NCI-H2107 (cell line): Measurements from ENCODE around the gene COA4.
A peak's percentile ranks its signal among the peaks of the same experiment; 100 is the strongest.
"Not testable (repeated sequence)": the region's sequence is repeated elsewhere in the genome, so short reads cannot be mapped to it uniquely, and the experiment has no call there.

ENCODE experiments used
- DNase-seq: peaks from one replicate; lab custom pipeline; 2025; lab: John Stamatoyannopoulos, UW

COA4 gene

DNA sequence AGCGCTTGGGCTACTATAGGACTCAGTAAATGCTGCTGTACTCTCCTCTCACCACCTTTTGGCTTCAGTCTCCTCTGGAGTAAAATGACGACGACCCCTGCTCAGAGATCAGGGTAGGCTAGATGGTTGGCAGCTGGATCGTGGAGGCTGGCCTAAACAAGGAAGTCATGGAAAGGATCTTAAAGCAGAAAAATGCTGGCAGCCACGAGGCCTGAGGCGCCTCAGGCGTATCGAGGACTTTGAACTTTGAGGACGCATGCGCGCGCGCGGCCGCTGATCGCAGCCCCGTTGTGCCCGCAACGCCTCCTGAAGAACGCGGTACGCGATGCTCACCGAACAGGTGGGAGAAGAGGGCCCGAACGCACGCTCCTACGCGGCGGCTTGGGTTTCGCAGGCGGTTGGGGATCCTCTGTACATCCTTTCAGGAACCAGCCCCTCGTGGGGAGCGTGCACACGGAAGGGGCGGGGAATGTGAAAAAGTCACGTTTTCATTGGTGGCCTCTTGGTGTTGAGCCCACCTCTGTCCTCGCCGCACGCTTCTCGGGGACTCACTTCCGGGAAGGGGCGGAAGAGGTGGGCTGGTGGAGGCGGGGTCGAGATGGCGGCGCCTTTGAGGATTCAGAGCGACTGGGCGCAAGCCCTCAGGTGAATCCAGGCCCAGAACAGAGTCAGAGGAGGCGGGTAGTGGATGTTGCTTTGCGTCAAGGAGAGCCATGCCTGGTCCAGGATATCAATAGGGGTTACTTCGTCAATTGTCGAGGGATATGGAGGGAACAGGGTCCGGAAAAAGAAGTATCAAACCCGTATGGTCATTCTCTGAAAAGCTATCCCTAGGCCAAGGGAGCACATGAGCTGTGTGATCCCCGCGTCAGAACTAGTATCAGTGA is at the start of gene COA4, which contains the start of gene PAAF1:
TSS of gene COA4 (minus strand) at position 423 of the 887 bp plus-strand sequence. CDS start 3,468 bp downstream, outside the sequence.
TSS of gene PAAF1 (plus strand) at position 576 of the 887 bp plus-strand sequence. CDS start at position 599, 23 bp downstream.
- DNase-seq, result peak; percentile 89

DNA sequence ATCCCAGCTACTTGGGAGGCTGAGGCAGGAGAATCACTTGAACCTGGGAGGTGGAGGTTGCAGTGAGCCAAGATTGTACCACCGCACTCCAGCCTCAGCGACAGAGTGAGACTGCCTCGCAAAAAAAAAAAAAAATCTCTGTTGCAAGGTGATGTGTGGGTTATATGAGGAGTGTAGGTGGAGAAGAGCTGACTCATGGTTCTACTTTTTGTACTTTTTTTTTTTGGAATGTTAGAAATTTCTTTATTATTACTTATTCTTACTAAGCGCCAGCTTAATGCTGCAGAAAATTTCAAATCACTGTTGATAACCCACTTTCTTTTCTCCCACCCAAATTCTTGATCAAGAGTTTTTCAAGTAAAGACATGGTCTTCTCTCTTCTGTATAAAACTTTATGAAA is 44.5 kb upstream of the COA4 start:
- DNase-seq, result no peak

DNA sequence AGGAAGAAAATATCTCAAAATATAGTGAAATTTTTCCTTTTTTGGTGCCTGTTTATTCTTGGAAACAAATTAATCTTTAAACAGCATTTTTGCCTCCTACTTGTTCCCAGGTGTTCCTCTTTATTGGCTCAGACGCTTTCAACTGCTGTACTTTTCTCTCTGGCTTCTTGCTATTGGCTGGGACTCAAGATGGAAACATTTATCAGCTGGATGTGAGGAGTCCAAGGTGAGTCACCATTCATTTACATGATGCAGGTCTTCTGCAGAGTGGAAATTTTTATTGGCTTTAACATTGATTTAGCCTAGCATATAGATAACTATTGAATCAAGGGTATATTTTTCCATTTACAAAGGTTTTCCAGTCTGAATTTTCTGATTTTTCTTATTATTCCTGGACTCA is 39.8 kb upstream of the COA4 start:
- DNase-seq, result no peak

GRCh38 chr11:73914284-73914683 is 37.6 kb upstream of the COA4 start:
- no peak for DNase-seq

DNA sequence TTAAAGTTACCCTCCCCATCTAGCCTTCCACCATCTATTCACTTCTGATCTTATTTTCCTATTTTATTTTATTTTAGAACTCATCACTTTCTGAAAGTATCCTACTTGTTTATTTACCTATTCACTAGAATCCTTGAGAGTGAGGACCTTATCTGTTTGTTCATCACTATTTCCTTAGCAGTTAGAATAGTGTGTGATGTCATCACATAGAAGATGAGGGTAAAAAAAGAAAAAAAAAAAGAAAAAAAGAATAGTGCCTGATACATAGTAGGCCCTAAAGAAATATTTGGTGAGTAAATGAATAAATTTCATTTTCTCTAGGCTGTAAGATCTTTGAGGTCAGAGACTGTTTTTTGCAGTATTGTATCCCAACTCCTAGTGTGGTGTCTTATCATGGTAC is 36.8 kb upstream of the COA4 start:
- DNase-seq, result no peak

GRCh38 chr11:73912026-73912425 is 35.4 kb upstream of the COA4 start:
- DNase-seq, result no peak

DNA sequence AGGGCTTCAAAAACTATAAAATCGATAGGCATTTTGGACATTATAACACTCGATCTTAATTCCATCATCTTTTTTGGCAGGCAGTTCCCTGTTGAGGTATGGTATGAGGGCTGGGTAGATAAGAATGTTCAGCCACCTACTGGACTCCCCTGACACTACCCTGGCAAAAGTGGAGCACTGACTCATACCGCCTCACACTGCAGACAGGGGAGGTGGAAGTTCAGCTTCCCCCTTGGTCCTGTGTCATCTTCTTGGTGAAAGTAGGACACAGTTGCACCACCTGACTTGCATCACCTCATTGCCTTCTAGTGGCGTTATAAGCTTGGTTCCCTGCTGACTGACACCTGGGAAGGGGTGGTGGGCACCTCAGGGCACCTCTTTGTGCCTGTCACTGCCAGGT is 30.5 kb upstream of the COA4 start:
- DNase-seq, result no peak

- no peak for DNase-seq
Measured at GRCh38 chr11:73902303-73902702, 25.7 kb upstream of the COA4 start.

GRCh38 chr11:73894725-73895335 is 18.2 kb upstream of the COA4 start:
- DNase-seq, result no peak

- DNase-seq, result no peak
Measured at GRCh38 chr11:73893041-73893440, 16.4 kb upstream of the COA4 start.

GRCh38 chr11:73889536-73889935 is 12.9 kb upstream of the COA4 start:
- DNase-seq, result no peak

- DNase-seq, result no peak
Measured at GRCh38 chr11:73889019-73889418, 12.4 kb upstream of the COA4 start.

GRCh38 chr11:73888244-73888643 is 11.6 kb upstream of the COA4 start:
- DNase-seq, result no peak

GRCh38 chr11:73883856-73884255 is 7.2 kb upstream of the COA4 start:
- no peak for DNase-seq

GRCh38 chr11:73880449-73880848 is 3.8 kb upstream of the COA4 start:
- DNase-seq, result not testable (repeated sequence)

GRCh38 chr11:73878771-73879170 is 2.1 kb upstream of the COA4 start:
- DNase-seq, result no peak

DNA sequence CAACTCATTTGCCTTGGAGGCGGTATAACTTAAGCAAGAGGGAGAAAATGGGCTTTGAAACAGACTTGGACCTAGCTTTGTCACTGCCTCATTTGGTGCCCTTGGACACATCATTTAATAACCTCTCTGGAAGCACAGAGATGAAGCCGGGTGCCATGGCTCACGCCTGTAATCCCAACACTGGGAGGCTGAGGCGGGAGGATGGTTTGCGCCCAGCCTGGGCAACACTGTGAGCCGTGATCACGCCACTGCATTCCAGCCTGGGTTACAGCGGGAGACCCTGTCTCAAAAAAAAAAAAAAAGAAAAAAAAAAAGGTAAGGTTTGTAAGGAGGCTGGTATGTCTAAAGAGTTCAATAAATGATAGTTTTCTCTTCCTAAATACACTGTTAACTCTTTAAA is 806 bp downstream of the COA4 start:
- DNase-seq, result no peak

DNA sequence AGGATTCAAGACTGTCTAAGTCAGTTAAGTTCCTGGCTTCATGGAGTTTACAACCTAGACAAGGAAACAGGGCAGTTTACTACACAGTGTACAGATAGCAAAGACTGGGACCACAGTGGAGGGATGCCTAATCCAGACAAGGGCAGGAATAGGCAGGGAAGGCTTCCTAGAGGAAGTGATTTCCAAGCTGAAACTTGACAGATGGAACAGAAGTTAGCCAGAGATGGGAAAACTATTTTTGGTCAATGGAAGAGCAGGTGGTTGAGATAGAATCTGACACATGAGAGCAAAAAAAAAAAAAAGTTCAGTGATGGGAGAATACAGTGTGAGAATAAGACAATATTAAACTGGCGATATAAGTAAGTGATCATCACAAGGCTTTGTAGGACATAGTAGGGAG is 1.3 kb downstream of the COA4 start:
- no peak for DNase-seq

DNA sequence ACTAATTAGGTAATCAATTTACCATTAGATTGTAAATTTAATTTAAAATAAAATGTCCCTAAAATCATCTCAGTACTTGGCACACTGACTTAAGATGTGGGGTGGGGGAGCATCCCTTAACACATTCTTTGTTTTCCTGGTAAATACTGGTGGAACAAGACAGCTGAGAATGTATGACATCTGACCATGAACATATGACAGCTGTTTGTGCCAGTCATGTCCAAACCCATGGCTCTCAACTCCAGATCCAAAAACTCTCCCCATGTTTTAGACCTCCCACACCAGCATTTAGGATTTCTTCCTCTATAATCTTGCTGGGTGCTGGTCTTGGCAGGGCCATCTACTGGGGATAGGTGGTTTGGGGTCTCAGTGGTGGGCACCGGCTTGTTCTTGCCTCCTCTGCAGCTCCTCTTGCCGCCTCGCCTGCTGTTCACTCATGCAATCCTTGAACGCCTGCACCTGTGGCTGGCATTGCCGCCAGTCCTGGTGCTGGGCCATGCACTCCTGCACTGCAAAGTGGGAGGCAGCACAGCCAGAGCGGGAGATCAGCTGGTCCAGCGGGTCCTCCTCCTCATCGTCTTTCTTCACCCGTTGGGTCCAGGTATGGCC is 3.8 kb downstream of the COA4 start:
- no peak for DNase-seq

- DNase-seq, result no peak
Measured at GRCh38 chr11:73870261-73870660, 6.4 kb downstream of the COA4 start.

GRCh38 chr11:73869332-73869949 is 7.2 kb downstream of the COA4 start:
- DNase-seq, result no peak

DNA sequence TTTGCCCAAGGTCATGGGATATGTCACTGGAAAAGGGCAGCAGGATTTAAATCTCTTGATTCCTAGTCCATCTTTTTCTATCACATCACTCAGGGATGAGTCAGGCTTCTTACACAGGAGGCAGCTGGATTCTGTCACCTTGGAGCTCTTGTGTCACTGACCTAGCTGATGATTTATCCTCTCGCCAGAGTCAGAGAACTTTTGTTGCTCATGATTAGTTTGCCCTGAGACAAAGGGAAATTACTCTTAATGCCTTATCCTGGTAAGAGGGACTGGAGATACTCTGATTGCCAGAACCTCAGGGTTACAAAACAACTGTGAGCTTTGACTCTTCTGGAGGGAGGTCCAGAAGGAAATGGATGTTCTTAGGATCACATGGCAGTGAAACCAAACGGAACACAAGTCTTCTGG is 10.1 kb downstream of the COA4 start:
- DNase-seq, result no peak
